Measurements from ENCODE around the gene NMRK1.

NMRK1 gene

GRCh38 chr9:75087824-75088645 is at the start of gene NMRK1, which contains the start of gene OSTF1:
Gene NMRK1, minus strand, starts transcription at chr9:75088155. Its CDS starts 5,040 bp downstream, at chr9:75083115.
Gene OSTF1, plus strand, starts transcription at chr9:75088514. Its CDS starts 179 bp downstream, at chr9:75088693.
- Mint-ChIP-seq H3K27me3 (no peaks in the 10 kb centered on the region), H3K9me3 (no peaks in the 10 kb centered on the region), H3K4me3 (peak within 1 kb of the TSS; percentile 92 to 94), H3K4me1 (peaks cover 24 to 35% of the 10 kb centered on the region in 2 donors), H3K36me3 (peaks cover 10% of the 10 kb centered on the region in 2 donors), H3K27ac (peak within 1 kb of the TSS; percentile 95)
- peak; percentile 92 to 93 for ATAC-seq (replicated peaks)
- peak; percentile 96 for DNase-seq

GRCh38 chr9:75134495-75134894 is 46.5 kb upstream of the NMRK1 start:
- Mint-ChIP-seq H3K27me3 (no peaks in the 10 kb centered on the region), H3K36me3 (peaks cover 58 to 69% of the 10 kb centered on the region in 2 donors), H3K4me3 (no peak overlapping the region), H3K9me3 (no peaks in the 10 kb centered on the region), H3K27ac (no peak overlapping the region), H3K4me1 (peaks cover under 1 to 5% of the 10 kb centered on the region in 2 donors)
- DNase-seq (no peak), ATAC-seq (replicated peaks) (no peak)

GRCh38 chr9:75133396-75133795 is 45.4 kb upstream of the NMRK1 start:
- Mint-ChIP-seq H3K27ac (no peak overlapping the region), H3K4me1 (peaks cover 0 to 5% of the 10 kb centered on the region in 2 donors), H3K36me3 (peaks cover 55 to 69% of the 10 kb centered on the region in 2 donors), H3K27me3 (no peaks in the 10 kb centered on the region), H3K4me3 (no peak overlapping the region), H3K9me3 (no peaks in the 10 kb centered on the region)
- no peak for ATAC-seq (replicated peaks)
- DNase-seq = no peak

- Mint-ChIP-seq H3K27me3 (no peaks in the 10 kb centered on the region), H3K9me3 (no peaks in the 10 kb centered on the region), H3K4me3 (no peak overlapping the region), H3K27ac (no peak overlapping the region), H3K36me3 (peaks cover 50 to 65% of the 10 kb centered on the region in 2 donors), H3K4me1 (peaks cover 0 to 3% of the 10 kb centered on the region in 2 donors)
- DNase-seq (no peak), ATAC-seq (replicated peaks) (no peak)
These were observed 44.3 kb upstream of the NMRK1 start for GRCh38 chr9:75132244-75132643.

GRCh38 chr9:75131700-75132099 is 43.7 kb upstream of the NMRK1 start:
- Mint-ChIP-seq H3K4me1 (peaks cover 0 to 1% of the 10 kb centered on the region in 2 donors), H3K27ac (no peak overlapping the region), H3K36me3 (peaks cover 46 to 61% of the 10 kb centered on the region in 2 donors)

GRCh38 chr9:75130621-75131230 is 42.8 kb upstream of the NMRK1 start:
- DNase-seq (no peak), ATAC-seq (replicated peaks) (no peak)
- H3K27me3 Mint-ChIP-seq = no peaks in the 10 kb centered on the region
- H3K36me3 Mint-ChIP-seq = peaks cover 38 to 54% of the 10 kb centered on the region in 2 donors
- H3K4me1 Mint-ChIP-seq = peaks cover 0 to 1% of the 10 kb centered on the region in 2 donors
- H3K9me3 Mint-ChIP-seq = no peaks in the 10 kb centered on the region
- no peak overlapping the region for H3K27ac Mint-ChIP-seq
- H3K4me3 Mint-ChIP-seq = no peak overlapping the region

More at GRCh38 chr9:75131700-75132099, 43.7 kb upstream of the NMRK1 start:
- Mint-ChIP-seq H3K27me3 (no peaks in the 10 kb centered on the region), H3K9me3 (no peaks in the 10 kb centered on the region), H3K4me3 (no peak overlapping the region)
- ATAC-seq (replicated peaks) (no peak), DNase-seq (no peak)

- H3K4me1 Mint-ChIP-seq = peaks cover 0 to 1% of the 10 kb centered on the region in 2 donors
- no peak overlapping the region for H3K4me3 Mint-ChIP-seq
- H3K27ac Mint-ChIP-seq = no peak overlapping the region
- H3K27me3 Mint-ChIP-seq = no peaks in the 10 kb centered on the region
- ATAC-seq (replicated peaks) = no peak
- DNase-seq = no peak
- no peaks in the 10 kb centered on the region for H3K9me3 Mint-ChIP-seq
- H3K36me3 Mint-ChIP-seq = peaks cover 33 to 48% of the 10 kb centered on the region in 2 donors
These were observed 42.2 kb upstream of the NMRK1 start for GRCh38 chr9:75130172-75130571.

GRCh38 chr9:75128535-75128934 is 40.6 kb upstream of the NMRK1 start:
- Mint-ChIP-seq H3K9me3 (no peaks in the 10 kb centered on the region), H3K27me3 (no peaks in the 10 kb centered on the region), H3K36me3 (peaks cover 26 to 44% of the 10 kb centered on the region in 2 donors), H3K4me3 (no peak overlapping the region), H3K27ac (no peak overlapping the region), H3K4me1 (peaks cover 3 to 10% of the 10 kb centered on the region in 2 donors)
- DNase-seq (no peak), ATAC-seq (replicated peaks) (no peak)

GRCh38 chr9:75123696-75124095 is 35.7 kb upstream of the NMRK1 start:
- no peak for ATAC-seq (replicated peaks)
- no peak overlapping the region for H3K4me3 Mint-ChIP-seq
- no peaks in the 10 kb centered on the region for H3K27me3 Mint-ChIP-seq
- peaks cover 29 to 40% of the 10 kb centered on the region in 2 donors for H3K36me3 Mint-ChIP-seq
- H3K27ac Mint-ChIP-seq = no peak overlapping the region
- peaks cover 0 to 1% of the 10 kb centered on the region in 2 donors for H3K9me3 Mint-ChIP-seq
- H3K4me1 Mint-ChIP-seq = peaks cover 11 to 32% of the 10 kb centered on the region in 2 donors
- no peak for DNase-seq

GRCh38 chr9:75121914-75122558 is 34.1 kb upstream of the NMRK1 start:
- ATAC-seq (replicated peaks) = no peak
- Mint-ChIP-seq H3K4me3 (no peak overlapping the region), H3K27ac (peak overlapping the region; percentile 32), H3K36me3 (peaks cover 38 to 53% of the 10 kb centered on the region in 2 donors), H3K9me3 (peaks cover 8 to 10% of the 10 kb centered on the region in 2 donors), H3K4me1 (peaks cover 22 to 48% of the 10 kb centered on the region in 2 donors), H3K27me3 (no peaks in the 10 kb centered on the region)
- DNase-seq = no peak

- no peak overlapping the region for H3K4me3 Mint-ChIP-seq
- H3K27ac Mint-ChIP-seq = no peak overlapping the region
- no peaks in the 10 kb centered on the region for H3K27me3 Mint-ChIP-seq
- peaks cover 38 to 53% of the 10 kb centered on the region in 2 donors for H3K36me3 Mint-ChIP-seq
- DNase-seq (no peak), ATAC-seq (replicated peaks) (peak; percentile 33 to 46)
- peaks cover 24 to 54% of the 10 kb centered on the region in 2 donors for H3K4me1 Mint-ChIP-seq
- peaks cover 8 to 10% of the 10 kb centered on the region in 2 donors for H3K9me3 Mint-ChIP-seq
These were observed 32.7 kb upstream of the NMRK1 start for GRCh38 chr9:75120686-75121085.

- Mint-ChIP-seq H3K9me3 (peaks cover 8 to 10% of the 10 kb centered on the region in 2 donors), H3K27me3 (no peaks in the 10 kb centered on the region), H3K36me3 (peaks cover 36 to 54% of the 10 kb centered on the region in 2 donors), H3K4me1 (peaks cover 31 to 60% of the 10 kb centered on the region in 2 donors), H3K27ac (peak overlapping the region; percentile 56), H3K4me3 (no peak overlapping the region)
- ATAC-seq (replicated peaks) (peak; percentile 79 to 92), DNase-seq (no peak)
These were observed 29.6 kb upstream of the NMRK1 start for GRCh38 chr9:75117564-75117963.

GRCh38 chr9:75116306-75116705 is 28.4 kb upstream of the NMRK1 start:
- Mint-ChIP-seq H3K36me3 (peaks cover 32 to 47% of the 10 kb centered on the region in 2 donors), H3K9me3 (peaks cover 8 to 10% of the 10 kb centered on the region in 2 donors), H3K27ac (no peak overlapping the region), H3K27me3 (no peaks in the 10 kb centered on the region), H3K4me1 (peaks cover 33 to 63% of the 10 kb centered on the region in 2 donors), H3K4me3 (no peak overlapping the region)
- DNase-seq = no peak
- ATAC-seq (replicated peaks) = no peak

- no peak for DNase-seq
- H3K27me3 Mint-ChIP-seq = no peaks in the 10 kb centered on the region
- no peak for ATAC-seq (replicated peaks)
- peaks cover under 1 to 3% of the 10 kb centered on the region in 2 donors for H3K9me3 Mint-ChIP-seq
- H3K27ac Mint-ChIP-seq = no peak overlapping the region
- peaks cover 8 to 23% of the 10 kb centered on the region in 2 donors for H3K36me3 Mint-ChIP-seq
- peaks cover 31 to 46% of the 10 kb centered on the region in 2 donors for H3K4me1 Mint-ChIP-seq
- no peak overlapping the region for H3K4me3 Mint-ChIP-seq
These were observed 24.8 kb upstream of the NMRK1 start for GRCh38 chr9:75112789-75113188.
